OCI-LY1 (cell line): Measurements from ENCODE around the gene YY2.

Source experiments
- H2AFZ ChIP-seq: fragments of 200-600 bp; sonication (generic), shearing (Covaris generic); 2 replicates; pipeline ENCODE4 v1.6.0; 2014; ENCODE audit warnings: antibody characterized with exemption, mild to moderate bottlenecking, low read length
- H3F3A ChIP-seq: fragments of 200-600 bp; sonication (generic), shearing (Covaris generic); 2 replicates; pipeline ENCODE4 v1.6.0; 2014; ENCODE audit warnings: mild to moderate bottlenecking, antibody characterized with exemption, low read length, moderate library complexity; ENCODE audit not compliant: insufficient read depth
- H3K27ac ChIP-seq: fragments of 200-600 bp; sonication (generic); 2 replicates; pipeline ENCODE4 v1.5.1; 2014; ENCODE audit warnings: low read length, mixed run types, mild to moderate bottlenecking, low read depth; ENCODE audit not compliant: poor library complexity, severe bottlenecking
- H3K27me3 ChIP-seq: fragments of 200-600 bp; sonication (generic); 2 replicates; pipeline ENCODE4 v1.6.0; 2014; ENCODE audit warnings: antibody characterized with exemption, mild to moderate bottlenecking, low read length, moderate library complexity; ENCODE audit not compliant: insufficient read depth
- H3K36me3 ChIP-seq: fragments of 200-600 bp; sonication (generic); 2 replicates; pipeline ENCODE4 v1.6.1; 2014; ENCODE audit warnings: mild to moderate bottlenecking, antibody characterized with exemption, low read length, moderate library complexity, mixed read lengths; ENCODE audit not compliant: insufficient read depth
- H3K4me1 ChIP-seq: fragments of 200-600 bp; sonication (generic); 2 replicates; pipeline ENCODE4 v1.5.1; 2014; ENCODE audit warnings: mild to moderate bottlenecking, low read length, moderate library complexity; ENCODE audit not compliant: insufficient read depth, severe bottlenecking
- H3K4me2 ChIP-seq: fragments of 200-600 bp; sonication (generic), shearing (Covaris generic); 2 replicates; pipeline ENCODE4 v1.6.1; 2014; ENCODE audit warnings: low read length
- H3K4me3 ChIP-seq: fragments of 200-600 bp; sonication (generic); 2 replicates; pipeline ENCODE4 v1.5.1; 2014; ENCODE audit warnings: low read length, low read depth, mild to moderate bottlenecking, mixed read lengths; ENCODE audit not compliant: poor library complexity, severe bottlenecking
- H3K79me2 ChIP-seq: fragments of 200-600 bp; shearing (Covaris generic); 2 replicates; pipeline ENCODE4 v1.6.1; 2016; ENCODE audit warnings: mixed run types, low read length, mixed read lengths; ENCODE audit not compliant: insufficient read depth
- H3K9ac ChIP-seq: fragments of 200-600 bp; sonication (generic), shearing (Covaris generic); 2 replicates; pipeline ENCODE4 v1.6.1; 2014; ENCODE audit warnings: mild to moderate bottlenecking, low read length, mixed read lengths
- H3K9me2 ChIP-seq: fragments of 200-600 bp; sonication (generic), shearing (Covaris generic); 2 replicates; pipeline ENCODE4 v1.6.1; 2014; ENCODE audit warnings: low read depth, mild to moderate bottlenecking, low read length, mixed read lengths
- H3K9me3 ChIP-seq: fragments of 200-600 bp; shearing (Covaris generic); 2 replicates; pipeline ENCODE4 v1.6.1; 2014; ENCODE audit warnings: low read length, mixed read lengths
- H4K20me1 ChIP-seq: fragments of 200-600 bp; sonication (generic), shearing (Covaris generic); 2 replicates; pipeline ENCODE4 v1.6.0; 2016; ENCODE audit warnings: mild to moderate bottlenecking, low read length; ENCODE audit not compliant: insufficient read depth
- CTCF ChIP-seq: fragments of 200-600 bp; sonication (generic), shearing (Covaris generic); IDR thresholded peaks from 2 replicates; pipeline ENCODE4 v1.5.1; 2017; ENCODE audit warnings: mild to moderate bottlenecking, antibody characterized with exemption, low read length, moderate library complexity, mixed read lengths
- EZH2 ChIP-seq: fragments of 200-600 bp; sonication (generic), shearing (Covaris generic); IDR thresholded peaks from 2 replicates; pipeline ENCODE4 v1.8.0; 2017; ENCODE audit warnings: borderline replicate concordance, mixed run types, mild to moderate bottlenecking, antibody characterized with exemption, low read length, moderate library complexity, mixed read lengths

The YY2 gene

GRCh38 chrX:21885568-21885967 is 29.8 kb downstream of the YY2 start:
- TF ChIP-seq CTCF = no peak
- H3F3A ChIP-seq = no peaks in the 10 kb centered on the region
- H3K9me3 ChIP-seq = no peaks in the 10 kb centered on the region

GRCh38 chrX:21905313-21905712 is 49.5 kb downstream of the YY2 start:
- Histone ChIP-seq H3K9me2 (no peaks in the 10 kb centered on the region), H3K4me2 (no peak overlapping the region), H3F3A (no peaks in the 10 kb centered on the region), H3K4me1 (no peaks in the 10 kb centered on the region), H3K9ac (no peak overlapping the region), H3K9me3 (no peaks in the 10 kb centered on the region), H3K27me3 (no peaks in the 10 kb centered on the region), H2AFZ (no peak overlapping the region), H3K36me3 (no peaks in the 10 kb centered on the region), H3K4me3 (no peak overlapping the region), H4K20me1 (no peaks in the 10 kb centered on the region), H3K27ac (no peak overlapping the region), H3K79me2 (no peaks in the 10 kb centered on the region)
- TF ChIP-seq EZH2 = no peak
- TF ChIP-seq CTCF = no peak

More at GRCh38 chrX:21885568-21885967, 29.8 kb downstream of the YY2 start:
- Histone ChIP-seq H3K4me3 (no peak overlapping the region), H3K36me3 (no peaks in the 10 kb centered on the region), H3K4me1 (no peaks in the 10 kb centered on the region), H3K9ac (no peak overlapping the region), H3K27ac (no peak overlapping the region), H4K20me1 (no peaks in the 10 kb centered on the region), H3K4me2 (no peak overlapping the region), H2AFZ (no peak overlapping the region), H3K27me3 (no peaks in the 10 kb centered on the region), H3K79me2 (no peaks in the 10 kb centered on the region), H3K9me2 (no peaks in the 10 kb centered on the region)

- H3K27ac ChIP-seq = no peak overlapping the region
- H4K20me1 ChIP-seq = no peaks in the 10 kb centered on the region
- no peaks in the 10 kb centered on the region for H3F3A ChIP-seq
- H3K4me3 ChIP-seq = no peak overlapping the region
- H3K9me2 ChIP-seq = no peaks in the 10 kb centered on the region
- no peak overlapping the region for H2AFZ ChIP-seq
- H3K36me3 ChIP-seq = no peaks in the 10 kb centered on the region
- no peaks in the 10 kb centered on the region for H3K79me2 ChIP-seq
- no peaks in the 10 kb centered on the region for H3K4me1 ChIP-seq
- no peak overlapping the region for H3K4me2 ChIP-seq
- no peak for TF ChIP-seq CTCF
- TF ChIP-seq EZH2 = no peak
- no peaks in the 10 kb centered on the region for H3K9me3 ChIP-seq
- no peak overlapping the region for H3K9ac ChIP-seq
- H3K27me3 ChIP-seq = no peaks in the 10 kb centered on the region
These were observed 50.2 kb downstream of the YY2 start for GRCh38 chrX:21905953-21906352.
